C4-2B (cell line): ENCODE measurements around the gene TMC5.

Experiments used
- CTCF ChIP-seq: fragments of 450-650 bp; conservative IDR thresholded peaks from 2 replicates; pipeline ENCODE4 v1.5.1; 2017; ENCODE audit warnings: mild to moderate bottlenecking
- ZFX ChIP-seq: fragments of 450-650 bp; IDR thresholded peaks from 2 replicates; pipeline ENCODE4 v1.6.1; 2017

- TF ChIP-seq CTCF, result no peak
- no peak for TF ChIP-seq ZFX
These were observed 18.9 kb downstream of the TMC5 start for GRCh38 chr16:19436540-19436939.
